ENCODE results near the gene OSBPL2.

OSBPL2 gene

GRCh38 chr20:62237801-62238568 lies at the start of gene OSBPL2:
Gene OSBPL2, plus strand, starts transcription at chr20:62238521. Its CDS starts 17,664 bp downstream, at chr20:62256185.
- peak; percentile 100 for DNase-seq (ENCODE audit: low spot score)
- peak; percentile 99 for FAIRE-seq

GRCh38 chr20:62190639-62191411 lies 47.5 kb upstream of the OSBPL2 start:
- FAIRE-seq (no peak), DNase-seq (ENCODE audit: low spot score) (no peak)

GRCh38 chr20:62191781-62192559 lies 46.4 kb upstream of the OSBPL2 start:
- no peak for FAIRE-seq
- no peak for DNase-seq (ENCODE audit: low spot score)

GRCh38 chr20:62192635-62193034 lies 45.7 kb upstream of the OSBPL2 start:
- FAIRE-seq (no peak), DNase-seq (ENCODE audit: low spot score) (no peak)

GRCh38 chr20:62193079-62194025 lies 45.0 kb upstream of the OSBPL2 start:
- no peak for DNase-seq (ENCODE audit: low spot score)
- no peak for FAIRE-seq

GRCh38 chr20:62195075-62195405 lies 43.3 kb upstream of the OSBPL2 start:
- no peak for FAIRE-seq
- DNase-seq (ENCODE audit: low spot score), result no peak

GRCh38 chr20:62195736-62196135 lies 42.6 kb upstream of the OSBPL2 start:
- DNase-seq (ENCODE audit: low spot score) (no peak), FAIRE-seq (no peak)

GRCh38 chr20:62196286-62196685 lies 42.0 kb upstream of the OSBPL2 start:
- no peak for DNase-seq (ENCODE audit: low spot score)
- no peak for FAIRE-seq

- DNase-seq (ENCODE audit: low spot score), result no peak
- FAIRE-seq, result no peak
Measured at GRCh38 chr20:62197311-62197710, 41.0 kb upstream of the OSBPL2 start.

- DNase-seq (ENCODE audit: low spot score) (no peak), FAIRE-seq (no peak)
Measured at GRCh38 chr20:62197801-62198200, 40.5 kb upstream of the OSBPL2 start.

GRCh38 chr20:62198496-62198895 lies 39.8 kb upstream of the OSBPL2 start:
- DNase-seq (ENCODE audit: low spot score) (no peak), FAIRE-seq (no peak)

- FAIRE-seq (no peak), DNase-seq (ENCODE audit: low spot score) (no peak)
Measured at GRCh38 chr20:62198931-62199330, 39.4 kb upstream of the OSBPL2 start.

GRCh38 chr20:62200491-62201172 lies 37.7 kb upstream of the OSBPL2 start:
- FAIRE-seq, result no peak
- no peak for DNase-seq (ENCODE audit: low spot score)

- FAIRE-seq, result no peak
Measured at GRCh38 chr20:62201173-62202082, 36.9 kb upstream of the OSBPL2 start.

GRCh38 chr20:62202083-62202395 lies 36.3 kb upstream of the OSBPL2 start:
- DNase-seq (ENCODE audit: low spot score), result no peak
- FAIRE-seq, result no peak

More at GRCh38 chr20:62201173-62202082, 36.9 kb upstream of the OSBPL2 start:
- no peak for DNase-seq (ENCODE audit: low spot score)

- DNase-seq (ENCODE audit: low spot score), result no peak
- no peak for FAIRE-seq
Measured at GRCh38 chr20:62202676-62203377, 35.5 kb upstream of the OSBPL2 start.

- FAIRE-seq (no peak), DNase-seq (ENCODE audit: low spot score) (no peak)
Measured at GRCh38 chr20:62203378-62204030, 34.8 kb upstream of the OSBPL2 start.

Measured in urothelium cell line (cell line).